HT1080 (cell line): ENCODE data around the gene TM2D1. TPM values are rescaled to one million over a fixed set of nuclear protein-coding genes. Genes with fewer than 3 reads are reported as not detected.
"Not testable (repeated sequence)": the region's sequence is repeated elsewhere in the genome, so short reads cannot be mapped to it uniquely, and the experiment has no call there.

Experiments
- DNase-seq: peaks from one replicate; pipeline ENCODE4 v3.0.0-alpha.2; 2015; ENCODE audit warnings: low read depth
- total RNA-seq: library from RNA; depleted of rRNA; stranded (reverse); fragments of >200 nt; shearing (Covaris generic); gene quantifications from 2 replicates; pipeline ENCODE4 v1.2.3, GENCODE V29; 2014

The TM2D1 gene
- total RNA-seq, 1 experiment from 2014 or later: 79.4 TPM

DNA sequence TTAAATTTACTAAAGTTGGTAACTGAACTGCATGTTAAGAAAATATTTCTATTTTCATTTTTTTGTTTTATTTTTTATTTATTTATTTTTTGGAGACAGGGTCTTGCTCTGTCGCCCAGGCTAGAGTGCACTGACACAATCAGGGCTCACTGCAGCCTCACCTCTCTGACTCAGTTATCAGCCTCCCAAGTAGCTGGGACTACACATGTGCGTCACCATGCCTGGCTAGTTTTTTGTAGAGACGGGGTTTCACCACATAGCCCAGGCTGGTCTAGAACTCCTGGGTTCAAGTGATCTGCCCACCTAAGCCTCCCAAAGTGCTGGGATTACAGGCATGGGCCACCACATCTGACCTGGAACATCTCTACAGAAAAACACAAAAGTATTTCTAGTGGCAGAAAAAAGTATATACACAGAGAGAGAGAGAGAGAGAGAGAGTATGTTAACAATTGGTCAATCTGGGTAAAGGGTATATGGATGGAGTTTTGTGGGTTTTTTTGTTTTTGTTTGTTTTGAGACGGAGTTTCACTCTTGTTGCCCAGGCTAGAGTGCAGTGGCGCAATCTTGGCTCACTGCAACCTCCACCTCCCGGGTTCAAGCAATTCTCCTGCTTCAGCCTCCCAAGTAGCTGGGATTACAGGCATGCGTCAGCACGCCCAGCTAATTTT, 5.8 kb downstream of the TM2D1 start:
- not testable (repeated sequence) for DNase-seq

GRCh38 chr1:61711969-61712368, 13.0 kb downstream of the TM2D1 start:
- no peak for DNase-seq

GRCh38 chr1:61711257-61711656, 13.7 kb downstream of the TM2D1 start:
- DNase-seq: peak; percentile 22

GRCh38 chr1:61709908-61710289, 15.0 kb downstream of the TM2D1 start:
- no peak for DNase-seq

GRCh38 chr1:61708953-61709907, 15.7 kb downstream of the TM2D1 start:
- no peak for DNase-seq

DNA sequence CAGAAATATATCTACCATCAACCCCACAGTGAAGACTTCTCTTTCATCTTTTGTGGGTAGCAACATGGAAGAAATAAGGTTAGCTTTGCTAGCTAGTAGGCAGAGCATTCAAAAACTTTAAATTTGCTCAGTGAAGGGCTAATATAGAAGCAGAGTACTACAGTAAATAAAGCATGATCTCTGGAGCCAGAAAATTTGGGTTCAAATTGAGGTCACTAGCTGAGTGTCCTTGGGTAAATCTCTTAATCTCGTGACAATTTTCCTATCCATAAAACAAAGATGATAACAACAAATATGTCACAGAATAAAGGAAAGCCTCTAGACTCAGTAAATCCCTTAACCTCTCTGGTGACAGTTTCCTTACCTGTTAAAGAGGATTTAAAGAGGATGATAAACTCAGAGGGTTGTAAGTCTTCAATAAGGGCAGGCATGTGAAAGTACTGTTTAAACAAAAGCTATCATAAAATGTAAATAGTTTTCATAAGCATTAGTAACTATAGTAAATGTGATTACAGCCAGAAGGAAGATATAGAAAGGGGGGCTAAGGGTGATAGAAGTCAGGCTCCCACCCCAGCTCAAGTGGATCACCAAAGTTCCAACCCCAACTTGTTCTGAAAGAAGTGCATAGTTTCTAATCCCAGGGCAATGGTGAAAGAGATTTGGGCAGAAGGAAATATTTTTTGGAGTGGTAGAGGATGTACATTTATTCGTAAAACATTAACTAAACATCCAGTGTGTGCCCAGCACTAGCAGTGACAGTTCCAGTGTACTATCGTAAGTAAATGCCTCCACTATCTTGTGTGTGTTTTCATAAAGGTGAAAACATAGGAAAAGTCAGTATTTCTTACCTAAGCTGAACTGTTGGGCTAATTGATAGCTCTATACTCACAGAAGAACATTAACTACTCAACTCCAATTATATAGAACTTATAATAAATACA, 24.8 kb downstream of the TM2D1 start:
- DNase-seq: no peak

DNA sequence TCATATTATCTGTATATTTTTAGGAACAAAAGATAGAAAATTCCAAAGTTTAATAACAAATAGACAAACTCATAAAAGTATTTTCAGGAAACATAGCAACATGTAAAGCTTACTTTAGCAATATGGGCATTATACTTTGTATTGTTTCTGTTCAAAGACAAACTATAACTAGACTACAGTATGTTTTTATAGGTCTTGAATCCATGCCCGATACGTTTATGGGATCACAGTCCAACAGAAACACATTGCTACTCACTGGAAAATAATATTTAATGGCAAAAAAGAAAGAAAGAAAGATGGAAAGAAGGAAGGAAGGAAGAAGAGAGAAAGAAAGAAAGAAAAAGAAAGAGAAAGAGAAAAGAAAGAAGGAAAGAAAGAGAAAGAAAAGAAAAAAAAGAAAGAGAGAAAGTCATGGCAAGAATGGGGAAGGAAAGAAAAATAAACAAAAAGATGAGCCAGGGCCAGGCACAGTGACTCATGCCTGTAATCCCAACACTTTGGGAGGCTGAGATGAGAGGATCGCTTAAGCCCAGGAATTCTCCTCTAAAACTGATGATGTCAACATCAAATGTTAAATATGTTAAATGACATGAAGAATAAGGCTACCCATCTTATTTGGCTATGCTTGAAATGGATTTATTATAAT, 32.7 kb downstream of the TM2D1 start:
- peak; percentile 56 for DNase-seq

- no peak for DNase-seq
Measured at GRCh38 chr1:61687901-61688300, 37.0 kb downstream of the TM2D1 start.

DNA sequence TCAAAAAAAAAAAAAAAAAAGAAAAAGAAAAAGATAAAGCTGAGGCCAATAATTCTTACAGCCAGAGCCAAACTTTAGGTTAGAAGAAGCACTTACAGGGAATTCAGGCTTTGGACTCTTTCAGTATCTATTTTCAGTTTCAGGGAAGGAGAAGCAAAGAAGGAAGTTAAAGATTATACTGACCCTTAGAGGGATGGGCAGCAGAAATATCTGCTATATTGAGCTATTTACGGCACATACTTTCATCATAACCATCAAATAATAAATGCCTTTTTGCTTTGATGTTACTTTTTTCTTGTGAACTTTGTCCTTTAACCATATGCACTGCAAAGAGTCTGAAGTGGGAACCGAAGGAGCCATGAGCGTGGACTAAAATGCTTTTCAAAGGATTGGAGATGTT, 42.0 kb downstream of the TM2D1 start:
- DNase-seq: no peak

- no peak for DNase-seq
Measured at GRCh38 chr1:61680500-61680899, 44.4 kb downstream of the TM2D1 start.

- DNase-seq: not testable (repeated sequence)
Measured at GRCh38 chr1:61676881-61677280, 48.1 kb downstream of the TM2D1 start.

DNA sequence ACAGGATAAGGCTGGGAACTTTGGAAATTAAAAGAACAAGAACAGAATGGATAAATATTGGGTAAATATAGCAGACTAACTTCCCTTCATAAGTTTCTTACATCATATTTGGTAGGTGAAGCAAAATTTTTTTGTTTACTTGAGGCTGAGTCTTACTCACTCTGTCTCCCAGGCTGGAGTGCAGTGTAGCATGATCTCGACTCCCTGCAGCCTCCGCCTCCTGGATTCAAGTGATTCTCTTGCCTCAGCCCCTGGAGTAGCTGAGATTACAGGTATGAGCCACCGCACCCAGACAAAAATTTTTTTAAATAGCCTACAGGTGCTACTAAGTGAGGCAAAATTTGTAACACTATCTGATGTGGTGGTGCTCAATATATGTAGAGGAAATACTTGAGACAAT, 50.7 kb downstream of the TM2D1 start:
- no peak for DNase-seq

DNA sequence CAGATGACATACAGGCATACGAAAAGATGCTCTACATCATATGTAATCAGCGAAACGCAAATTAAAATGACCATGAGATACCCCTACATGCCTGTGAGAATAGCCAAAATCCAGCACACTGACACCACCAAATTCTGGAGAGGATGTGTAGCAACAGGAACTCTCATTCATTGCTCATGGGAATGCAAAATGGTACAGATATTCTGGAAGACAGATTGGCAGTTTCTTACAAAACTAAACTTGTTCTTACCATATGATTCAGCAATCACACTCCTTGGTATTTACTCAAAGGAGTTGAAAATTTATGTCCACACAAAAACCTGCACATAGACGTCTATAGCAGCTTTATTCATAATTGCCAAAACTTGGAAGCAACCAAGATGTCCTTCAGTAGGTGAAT, 52.6 kb downstream of the TM2D1 start:
- DNase-seq: no peak

DNA sequence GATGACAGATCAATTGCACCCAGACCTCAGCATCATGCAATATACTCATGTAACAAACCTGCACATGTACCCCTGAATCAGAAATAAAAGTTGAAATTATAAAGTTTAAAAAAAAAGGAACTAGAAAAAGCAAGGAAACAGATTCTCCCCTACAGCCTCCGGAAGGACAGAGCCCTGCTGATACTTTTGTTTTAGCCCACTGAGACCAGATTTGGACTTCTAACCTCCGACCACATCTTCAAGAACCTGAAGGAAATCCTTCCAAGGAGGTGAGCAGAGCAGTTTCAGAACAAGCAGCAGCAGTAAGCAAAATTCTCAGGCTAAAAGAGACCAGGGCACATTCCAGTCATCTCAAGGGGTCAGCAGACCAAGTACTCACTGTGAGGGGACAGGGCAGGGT, 54.5 kb downstream of the TM2D1 start:
- no peak for DNase-seq

GRCh38 chr1:61670016-61670415, 54.9 kb downstream of the TM2D1 start:
- DNase-seq: no peak

DNA sequence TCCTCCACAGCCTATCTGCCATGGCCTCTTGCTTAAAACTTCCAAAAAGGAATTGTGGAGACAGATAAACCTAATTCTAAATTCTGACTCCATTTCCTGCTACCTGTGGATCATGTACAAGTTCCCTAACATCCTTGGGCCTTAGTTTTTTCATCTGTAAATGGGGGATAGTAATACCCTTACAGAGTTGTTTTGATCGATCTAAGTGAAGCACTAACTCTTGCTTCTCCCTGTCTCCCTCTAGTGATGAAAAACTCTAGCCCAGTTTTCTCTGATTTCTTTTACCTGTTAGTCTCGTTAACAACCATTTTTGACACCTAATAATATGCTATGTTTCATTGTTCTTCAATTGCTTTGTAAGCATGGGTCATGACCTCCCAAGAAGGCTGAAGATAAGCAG, 65.9 kb downstream of the TM2D1 start:
- DNase-seq: no peak

DNA sequence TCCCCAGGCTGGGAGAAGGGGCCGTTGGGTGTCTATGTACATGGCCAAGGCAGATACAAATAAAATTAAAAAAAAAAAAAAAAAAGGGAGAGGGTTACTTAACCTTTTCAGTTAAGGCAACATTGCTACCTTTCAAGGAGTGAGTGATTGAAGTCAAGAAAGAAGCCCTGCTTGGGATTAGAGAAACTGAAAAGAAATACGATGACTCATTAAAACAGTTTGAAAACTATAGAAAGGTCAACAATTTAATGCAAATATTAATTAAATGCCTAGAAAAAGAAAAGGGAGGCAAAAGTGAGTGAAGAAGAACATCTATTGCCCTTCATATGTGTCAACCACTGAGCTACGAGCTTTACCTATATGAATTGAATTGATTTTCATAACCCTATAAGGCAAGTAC, 69.5 kb downstream of the TM2D1 start:
- no peak for DNase-seq

DNA sequence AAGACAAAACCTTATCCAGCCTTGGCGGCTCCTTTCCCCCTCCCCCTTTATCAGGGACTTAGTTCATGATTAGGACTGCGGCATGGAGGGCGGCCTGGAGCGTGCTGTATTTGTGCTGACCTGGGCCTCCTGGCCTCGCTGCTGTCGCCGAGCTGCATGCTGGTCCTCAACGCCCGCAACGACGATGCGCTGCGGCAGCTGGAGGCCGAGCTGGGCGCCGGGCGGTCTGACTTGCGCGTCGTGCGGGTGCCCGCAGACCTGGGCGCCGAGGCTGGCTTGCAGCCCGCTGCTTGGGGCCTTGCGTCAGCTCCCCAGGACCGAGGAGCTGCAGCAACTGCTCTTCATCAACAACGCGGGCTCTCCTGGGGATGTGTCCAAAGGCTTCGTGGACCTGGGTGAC, 70.9 kb downstream of the TM2D1 start:
- no peak for DNase-seq

DNA sequence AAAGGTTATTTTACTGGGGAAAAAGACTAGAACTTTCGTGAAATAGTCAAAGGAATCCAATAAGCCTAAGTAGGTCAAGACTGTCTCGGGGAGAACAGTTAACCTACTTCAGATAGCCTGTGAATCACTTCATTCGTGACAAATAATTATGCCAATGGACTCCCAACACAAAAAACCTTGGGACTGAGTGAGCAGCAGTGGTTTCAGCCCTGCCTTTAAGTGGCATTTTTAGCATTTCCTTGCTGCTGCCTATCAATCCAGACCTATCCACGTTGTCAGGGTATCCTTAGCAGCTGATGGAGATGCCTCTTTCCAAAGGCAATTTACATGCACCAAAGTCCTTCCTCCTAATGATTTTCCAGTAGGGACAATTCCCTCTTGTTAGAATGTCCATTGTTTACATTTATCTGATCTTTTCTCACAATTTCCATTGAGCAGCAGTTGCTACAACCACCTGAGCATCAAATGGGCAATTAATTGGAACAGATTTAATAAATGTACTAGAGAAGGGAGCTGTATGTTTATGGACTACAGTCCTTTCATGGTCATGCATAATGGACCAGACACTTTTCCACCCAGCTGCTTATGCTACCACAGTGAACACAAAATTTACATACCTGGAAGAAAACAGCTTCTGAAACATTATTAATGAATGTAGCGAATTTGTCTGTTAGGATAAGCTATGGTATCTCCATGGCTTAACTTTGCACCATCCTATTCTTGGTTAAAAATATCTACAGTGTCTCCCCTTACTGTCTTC, 75.8 kb downstream of the TM2D1 start:
- no peak for DNase-seq

DNA sequence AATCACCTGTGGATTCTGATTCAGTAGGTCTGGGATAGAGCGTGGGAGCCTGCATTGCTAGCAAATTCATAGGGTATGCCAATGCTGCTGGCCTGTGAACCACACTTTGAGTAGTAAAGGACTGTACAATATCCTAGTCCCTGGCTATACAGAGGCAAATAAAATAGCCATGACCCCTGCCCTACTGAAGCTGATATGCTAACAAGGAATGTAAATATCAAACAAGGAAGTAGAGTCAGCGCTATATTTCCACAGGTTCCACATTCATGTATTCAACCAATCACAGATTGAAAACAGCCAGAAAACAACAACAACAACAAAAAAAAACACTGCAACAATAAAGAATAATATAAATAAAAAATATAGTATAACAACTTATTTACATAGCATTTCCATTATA, 77.8 kb downstream of the TM2D1 start:
- DNase-seq: no peak
